Type B pancreatic cell (in vitro differentiated cells): ENCODE data around the gene C2orf49. TPM values are rescaled to one million over a fixed set of nuclear protein-coding genes. Genes with fewer than 3 reads are reported as not detected.

Experiments
- DNase-seq: peaks from one replicate; pipeline ENCODE4 v3.0.0; 2021; ENCODE audit warnings: mixed read lengths; ENCODE audit not compliant: unreplicated experiment; ENCODE audit errors: extremely low spot score
- H3K27ac Mint-ChIP-seq: 2 replicates; pipeline ENCODE4 v1.8.0; 2021; ENCODE audit warnings: mild to moderate bottlenecking, mixed read lengths
- H3K27me3 Mint-ChIP-seq: 2 replicates; pipeline ENCODE4 v1.8.0; 2021; ENCODE audit warnings: mixed read lengths
- H3K36me3 Mint-ChIP-seq: 2 replicates; pipeline ENCODE4 v1.8.0; 2021; ENCODE audit warnings: mixed read lengths
- H3K4me1 Mint-ChIP-seq: one replicate; pipeline ENCODE4 v1.8.0; 2021; ENCODE audit warnings: mixed read lengths; ENCODE audit not compliant: unreplicated experiment
- H3K4me3 Mint-ChIP-seq: 2 replicates; pipeline ENCODE4 v1.8.0; 2021; ENCODE audit warnings: mild to moderate bottlenecking, mixed read lengths
- H3K9me3 Mint-ChIP-seq: 2 replicates; pipeline ENCODE4 v1.8.0; 2021; ENCODE audit warnings: mixed read lengths
- total RNA-seq: library from RNA; stranded (reverse); gene quantifications from 2 replicates; pipeline ENCODE4 v1.2.1, GENCODE V29; 2021; ENCODE audit warnings: low replicate concordance
- TF ChIP-seq, protein P1 (sequence below): fragments of 200-600 bp; sonication (generic); conservative IDR thresholded peaks from 2 replicates; pipeline ENCODE4 v1.5.0; 2021; ENCODE audit warnings: antibody characterized with exemption, mild to moderate bottlenecking

The C2orf49 gene
- total RNA-seq, 1 donor from 2014 or later: 25.8 TPM

DNA sequence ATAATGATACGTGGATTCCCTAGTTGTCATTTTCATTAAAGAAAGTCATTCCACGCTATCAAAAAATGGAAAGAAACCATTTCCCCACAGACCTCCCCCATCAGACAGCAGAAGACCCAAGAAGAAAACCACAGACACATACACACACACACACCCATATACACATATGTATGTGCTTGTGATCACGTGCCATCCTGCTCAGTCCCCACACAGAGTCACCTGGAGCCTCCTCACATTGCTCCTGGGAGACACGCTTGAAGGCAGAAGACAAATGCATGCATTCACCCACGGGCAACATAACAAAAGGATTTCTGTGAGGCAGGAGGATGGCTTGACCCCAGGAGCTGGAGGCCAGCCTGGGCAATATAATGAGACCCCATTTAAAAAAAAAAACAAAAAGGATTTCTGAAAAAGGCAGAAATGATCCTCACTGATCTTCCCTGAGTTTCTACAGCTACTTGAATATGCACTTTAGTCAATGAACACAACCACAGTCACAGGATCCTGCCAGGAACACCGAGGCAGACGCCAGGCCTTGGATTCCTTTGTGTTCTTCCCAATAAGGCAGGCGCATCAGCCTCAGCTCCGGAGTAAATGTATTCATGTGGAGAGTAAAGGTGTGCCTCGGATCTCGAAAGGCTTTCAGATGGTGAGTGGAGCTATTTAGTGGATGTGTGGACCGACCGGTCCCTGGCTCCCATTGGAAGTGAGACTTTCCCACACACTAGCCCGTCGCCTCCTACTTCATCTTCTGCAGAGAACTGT lies 28.8 kb upstream of the C2orf49 start:
- Mint-ChIP-seq H3K27ac (no peak overlapping the region), H3K9me3 (no peaks in the 10 kb centered on the region)

DNA sequence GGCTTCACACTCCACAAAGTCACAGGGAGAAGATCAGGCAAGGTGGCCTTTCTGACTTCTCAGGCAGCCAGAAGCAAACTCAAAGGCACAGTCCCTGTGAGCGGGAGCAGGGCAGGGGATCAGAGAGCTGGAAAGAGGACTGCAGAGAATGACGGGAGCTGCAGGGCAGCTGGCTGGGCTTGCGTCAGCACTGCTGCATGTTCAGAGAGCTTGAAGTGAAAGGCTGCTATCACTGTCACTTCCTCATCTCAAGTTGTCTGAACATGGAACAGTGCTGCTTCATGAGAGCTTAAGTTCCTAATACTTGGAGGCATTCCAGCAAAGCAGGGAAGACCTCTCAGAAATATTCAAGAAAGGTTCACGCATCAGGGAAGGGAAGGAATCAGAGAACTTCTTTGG lies 28.2 kb upstream of the C2orf49 start:
- no peak overlapping the region for H3K4me3 Mint-ChIP-seq
- no peak overlapping the region for H3K27ac Mint-ChIP-seq
- no peak for DNase-seq
- no peaks in the 10 kb centered on the region for H3K9me3 Mint-ChIP-seq
- no peaks in the 10 kb centered on the region for H3K27me3 Mint-ChIP-seq
- H3K36me3 Mint-ChIP-seq: peaks cover 10% of the 10 kb centered on the region
- TF ChIP-seq, protein P1, sequence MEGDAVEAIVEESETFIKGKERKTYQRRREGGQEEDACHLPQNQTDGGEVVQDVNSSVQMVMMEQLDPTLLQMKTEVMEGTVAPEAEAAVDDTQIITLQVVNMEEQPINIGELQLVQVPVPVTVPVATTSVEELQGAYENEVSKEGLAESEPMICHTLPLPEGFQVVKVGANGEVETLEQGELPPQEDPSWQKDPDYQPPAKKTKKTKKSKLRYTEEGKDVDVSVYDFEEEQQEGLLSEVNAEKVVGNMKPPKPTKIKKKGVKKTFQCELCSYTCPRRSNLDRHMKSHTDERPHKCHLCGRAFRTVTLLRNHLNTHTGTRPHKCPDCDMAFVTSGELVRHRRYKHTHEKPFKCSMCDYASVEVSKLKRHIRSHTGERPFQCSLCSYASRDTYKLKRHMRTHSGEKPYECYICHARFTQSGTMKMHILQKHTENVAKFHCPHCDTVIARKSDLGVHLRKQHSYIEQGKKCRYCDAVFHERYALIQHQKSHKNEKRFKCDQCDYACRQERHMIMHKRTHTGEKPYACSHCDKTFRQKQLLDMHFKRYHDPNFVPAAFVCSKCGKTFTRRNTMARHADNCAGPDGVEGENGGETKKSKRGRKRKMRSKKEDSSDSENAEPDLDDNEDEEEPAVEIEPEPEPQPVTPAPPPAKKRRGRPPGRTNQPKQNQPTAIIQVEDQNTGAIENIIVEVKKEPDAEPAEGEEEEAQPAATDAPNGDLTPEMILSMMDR: no peak
- no peaks in the 10 kb centered on the region for H3K4me1 Mint-ChIP-seq

More for the DNA sequence above, 28.8 kb upstream of the C2orf49 start:
- no peak overlapping the region for H3K4me3 Mint-ChIP-seq
- TF ChIP-seq, protein P1: no peak
- DNase-seq: no peak
- peaks cover 10% of the 10 kb centered on the region for H3K36me3 Mint-ChIP-seq
- H3K4me1 Mint-ChIP-seq: no peaks in the 10 kb centered on the region
- no peaks in the 10 kb centered on the region for H3K27me3 Mint-ChIP-seq

DNA sequence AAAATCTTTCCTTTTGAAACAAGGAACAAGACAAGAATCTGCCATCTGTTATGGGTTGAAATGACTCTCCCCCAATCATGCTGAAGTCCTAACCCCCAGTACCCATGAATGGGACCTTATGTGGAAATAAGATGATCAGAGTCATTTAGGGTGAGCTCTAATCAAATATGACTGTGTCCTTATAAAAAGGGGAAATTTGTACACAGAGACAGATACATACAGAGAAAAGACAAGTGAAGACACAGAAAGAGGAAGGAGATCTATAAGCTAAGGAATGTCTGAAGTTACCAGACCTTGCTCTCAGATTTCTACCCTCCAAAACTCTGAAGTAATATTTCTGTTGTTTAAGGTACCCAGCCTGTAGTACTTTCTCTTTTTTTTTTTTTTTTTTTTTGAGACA lies 23.5 kb upstream of the C2orf49 start:
- TF ChIP-seq, protein P1: no peak
- Mint-ChIP-seq H3K4me3 (no peak overlapping the region), H3K27ac (no peak overlapping the region), H3K4me1 (no peaks in the 10 kb centered on the region), H3K27me3 (no peaks in the 10 kb centered on the region), H3K9me3 (no peaks in the 10 kb centered on the region), H3K36me3 (peaks cover 3% of the 10 kb centered on the region)
- DNase-seq: no peak

DNA sequence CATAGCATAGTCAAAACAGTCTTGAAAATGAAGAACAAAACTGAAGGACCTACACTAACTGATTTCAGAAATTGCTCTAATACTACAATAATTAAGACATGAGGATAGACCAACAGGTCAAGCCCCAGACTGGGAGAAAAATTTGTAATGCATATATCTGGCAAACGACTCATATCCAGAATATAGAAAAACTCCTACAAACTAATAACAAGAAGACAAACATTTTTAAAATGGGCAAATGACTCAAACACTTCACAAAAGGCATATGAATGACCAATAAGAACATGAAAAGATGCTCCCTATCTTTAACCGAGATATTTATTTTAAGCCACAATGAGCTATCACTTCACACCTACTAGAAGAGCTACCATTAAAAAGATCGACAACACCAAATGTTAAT lies 22.0 kb upstream of the C2orf49 start:
- TF ChIP-seq, protein P1: no peak
- peaks cover 3% of the 10 kb centered on the region for H3K4me1 Mint-ChIP-seq
- H3K27ac Mint-ChIP-seq: no peak overlapping the region
- no peaks in the 10 kb centered on the region for H3K27me3 Mint-ChIP-seq
- H3K9me3 Mint-ChIP-seq: no peaks in the 10 kb centered on the region
- DNase-seq: no peak
- H3K4me3 Mint-ChIP-seq: no peak overlapping the region
- peaks cover 3% of the 10 kb centered on the region for H3K36me3 Mint-ChIP-seq

DNA sequence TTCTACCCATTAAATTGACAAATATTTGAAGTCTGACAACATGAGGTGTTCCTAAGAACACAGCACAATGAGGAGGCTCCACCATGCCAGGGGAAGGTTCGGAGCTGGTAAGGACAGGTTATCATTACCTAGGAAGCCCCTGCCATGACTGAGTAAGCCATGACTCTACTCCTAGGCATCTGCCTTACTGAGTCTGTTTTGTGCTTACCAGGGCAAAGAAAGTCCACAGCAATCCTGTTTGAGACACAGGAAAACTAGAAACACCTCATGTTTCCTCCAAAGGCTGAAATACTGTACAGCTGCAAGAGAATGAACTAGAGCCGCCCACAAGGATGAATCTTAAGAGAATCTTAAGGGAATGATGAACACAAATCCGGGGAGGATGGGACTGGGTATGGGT lies 19.4 kb upstream of the C2orf49 start:
- H3K36me3 Mint-ChIP-seq: peaks cover 3% of the 10 kb centered on the region
- no peaks in the 10 kb centered on the region for H3K9me3 Mint-ChIP-seq
- H3K27me3 Mint-ChIP-seq: no peaks in the 10 kb centered on the region
- no peak for DNase-seq
- TF ChIP-seq, protein P1: no peak
- H3K4me3 Mint-ChIP-seq: no peak overlapping the region
- H3K27ac Mint-ChIP-seq: no peak overlapping the region
- peaks cover 9% of the 10 kb centered on the region for H3K4me1 Mint-ChIP-seq
